Activated CD4-positive, alpha-beta T cell treated with anti-CD3 and anti-CD28 coated beads for 4 hours (primary cell): ENCODE data around the gene GOLGA6L24.
"Not testable (repeated sequence)": the region's sequence is repeated elsewhere in the genome, so short reads cannot be mapped to it uniquely, and the experiment has no call there.

Experiments used
- DNase-seq, 2 donors: peaks; one replicate each; pipeline ENCODE4 v3.0.0-alpha.2; 2020

Gene GOLGA6L24

DNA sequence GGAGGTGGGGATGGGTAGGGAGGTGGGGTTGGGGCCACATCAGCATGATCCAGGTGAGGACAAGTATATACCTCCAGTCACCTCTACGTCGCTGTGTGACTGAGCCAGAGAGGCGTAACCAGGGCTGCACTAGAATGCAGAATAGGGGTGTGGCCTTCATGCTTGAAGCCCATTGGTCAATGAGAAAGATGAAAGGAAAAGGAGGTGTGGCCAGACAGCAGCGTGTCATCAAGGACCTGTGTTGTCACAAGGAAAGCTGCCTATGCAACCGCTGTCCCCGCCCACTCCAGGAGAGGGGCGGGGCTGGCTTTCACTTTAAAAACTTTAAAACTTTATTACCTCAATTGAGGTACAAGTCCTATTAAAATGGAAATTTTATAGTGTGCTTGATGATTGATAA lies at the start of gene GOLGA6L24:
GOLGA6L24 (minus strand) TSS at position 101 of the 400 bp plus-strand sequence; CDS start at position 40, 61 bp downstream.
- DNase-seq = not testable (repeated sequence)

GRCh38 chr15:28402774-28403435 lies 45.0 kb upstream of the GOLGA6L24 start:
- not testable (repeated sequence) for DNase-seq

DNA sequence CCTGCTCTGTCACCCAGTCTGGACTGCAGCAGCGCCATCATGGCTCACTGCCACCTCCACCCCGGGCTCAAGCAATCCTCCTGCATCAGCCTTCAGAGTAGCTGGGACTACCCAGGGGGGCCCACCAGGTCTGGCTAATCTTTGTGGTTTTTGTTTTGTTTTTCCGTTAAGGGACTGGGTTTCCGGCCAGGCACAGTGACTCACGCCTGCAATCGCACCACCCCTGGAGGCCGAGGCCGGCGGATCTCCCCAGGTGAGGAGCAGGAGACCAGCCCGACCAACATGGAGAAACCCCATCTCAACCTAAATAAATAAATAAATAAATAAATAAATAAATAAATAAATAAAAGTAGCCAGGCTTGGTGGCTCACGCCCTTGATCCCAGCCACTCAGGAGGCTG lies 38.1 kb upstream of the GOLGA6L24 start:
- DNase-seq = not testable (repeated sequence)

DNA sequence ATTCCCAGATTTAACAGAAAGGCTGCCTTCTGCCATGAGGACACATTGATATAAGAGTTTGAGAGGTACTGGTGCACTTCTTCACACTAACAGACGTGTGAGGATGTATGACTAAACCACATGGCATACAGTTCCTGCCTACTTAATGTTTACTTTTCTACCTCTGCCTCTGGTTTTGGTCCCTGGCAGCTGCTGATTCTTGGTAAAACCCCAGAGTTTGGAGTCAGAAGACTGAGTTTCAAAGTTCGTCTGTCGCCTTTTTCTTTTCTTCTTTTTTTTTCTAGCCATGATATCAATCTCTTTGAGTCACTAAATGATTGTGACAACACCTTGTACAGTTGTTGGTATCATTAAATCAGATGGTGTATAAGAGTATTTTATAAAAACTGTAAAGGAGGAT lies 22.2 kb upstream of the GOLGA6L24 start:
- not testable (repeated sequence) for DNase-seq

DNA sequence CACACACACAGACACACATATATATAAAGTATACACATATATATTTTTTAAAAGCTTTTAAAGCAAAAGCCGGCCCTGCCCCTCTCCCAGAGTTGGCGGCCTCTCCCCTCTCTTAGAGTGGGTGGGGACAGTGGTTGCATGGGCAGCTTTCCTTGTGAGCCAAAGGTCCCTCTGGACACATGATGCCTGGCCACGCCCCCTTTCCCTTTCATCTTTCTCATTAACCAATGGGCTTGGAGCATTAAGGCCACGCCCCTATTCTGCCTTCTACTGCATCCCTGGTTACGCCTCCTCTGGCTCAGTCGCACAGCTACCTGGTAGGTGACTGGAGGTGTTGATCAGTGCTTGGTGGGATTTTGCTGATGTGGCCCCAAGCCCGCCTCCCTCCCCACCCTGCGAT lies 20.5 kb upstream of the GOLGA6L24 start, which contains the start of gene GOLGA8F:
GOLGA8F (plus strand) TSS at position 301 of the 400 bp plus-strand sequence; CDS start at position 399, 98 bp downstream.
- DNase-seq = not testable (repeated sequence)

GRCh38 chr15:28365502-28365901 lies 7.6 kb upstream of the GOLGA6L24 start:
- not testable (repeated sequence) for DNase-seq

DNA sequence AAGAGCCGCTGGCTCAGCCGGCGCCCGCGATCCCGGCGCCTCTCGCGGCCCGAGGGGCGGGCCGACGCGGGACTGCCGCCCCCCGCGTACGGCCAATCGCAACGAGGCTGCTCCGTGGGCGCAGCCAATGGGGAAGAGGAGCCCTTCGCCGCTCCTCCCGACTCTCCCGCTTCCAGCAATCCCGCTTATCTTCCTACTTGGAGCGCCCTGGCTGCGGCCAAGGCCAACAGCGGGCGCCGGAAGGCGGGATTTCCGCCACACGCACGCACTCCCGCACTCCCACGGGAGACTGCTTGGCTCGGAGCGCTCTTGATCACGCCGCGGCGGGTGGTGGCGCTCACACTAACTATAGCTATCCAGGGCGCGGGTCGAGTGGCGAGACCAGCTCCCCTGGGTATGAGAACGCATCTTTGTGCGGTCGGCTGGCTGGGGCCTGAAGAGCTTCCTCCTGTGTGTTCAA lies 35.7 kb downstream of the GOLGA6L24 start, which contains the start of gene HERC2:
HERC2 (minus strand) TSS at position 51 of the 460 bp plus-strand sequence. CDS start 746 bp downstream, outside the sequence.
- not testable (repeated sequence) for DNase-seq

GRCh38 chr15:28321358-28322078 lies 36.4 kb downstream of the GOLGA6L24 start:
- DNase-seq = not testable (repeated sequence)

- DNase-seq = not testable (repeated sequence)
Measured at GRCh38 chr15:28319725-28320124, 38.2 kb downstream of the GOLGA6L24 start.

- DNase-seq = not testable (repeated sequence)
Measured at GRCh38 chr15:28318828-28319227, 39.1 kb downstream of the GOLGA6L24 start.

GRCh38 chr15:28318122-28318521 lies 39.8 kb downstream of the GOLGA6L24 start:
- DNase-seq = not testable (repeated sequence)

DNA sequence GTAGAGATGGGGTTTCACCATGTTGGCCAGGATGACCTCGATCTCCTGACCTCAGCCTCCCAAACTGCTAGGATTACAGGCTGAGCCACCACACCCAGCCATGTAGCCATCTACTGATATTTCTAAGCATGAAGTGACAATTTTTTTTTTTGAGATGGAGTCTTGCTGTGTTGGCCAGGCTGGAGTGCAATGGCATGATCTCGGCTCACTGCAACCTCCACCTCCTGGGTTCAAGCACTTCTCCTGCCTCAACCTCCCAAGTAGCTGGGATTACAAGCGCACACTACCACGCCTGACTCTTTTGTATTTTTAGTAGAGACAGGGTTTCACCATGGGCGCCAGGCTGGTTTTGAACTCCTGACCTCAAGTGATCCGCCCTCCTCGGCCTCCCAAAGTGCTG lies 40.9 kb downstream of the GOLGA6L24 start:
- DNase-seq = not testable (repeated sequence)

GRCh38 chr15:28310454-28310853 lies 47.4 kb downstream of the GOLGA6L24 start:
- DNase-seq = not testable (repeated sequence)

GRCh38 chr15:28308718-28309117 lies 49.2 kb downstream of the GOLGA6L24 start:
- DNase-seq = not testable (repeated sequence)
